GM10266 (cell line): ENCODE results near the gene ISG20.

Experiments used
- DNase-seq: peaks from one replicate; pipeline ENCODE4 v3.0.0; 2012; ENCODE audit errors: extremely low spot score
- TF ChIP-seq, protein P1 (sequence below): IDR thresholded peaks from 2 replicates; pipeline ENCODE4 v1.5.1; 2012; ENCODE audit warnings: mild to moderate bottlenecking, low read depth; ENCODE audit not compliant: control insufficient read depth, insufficient read depth; ENCODE audit errors: missing control alignments

The ISG20 gene

DNA sequence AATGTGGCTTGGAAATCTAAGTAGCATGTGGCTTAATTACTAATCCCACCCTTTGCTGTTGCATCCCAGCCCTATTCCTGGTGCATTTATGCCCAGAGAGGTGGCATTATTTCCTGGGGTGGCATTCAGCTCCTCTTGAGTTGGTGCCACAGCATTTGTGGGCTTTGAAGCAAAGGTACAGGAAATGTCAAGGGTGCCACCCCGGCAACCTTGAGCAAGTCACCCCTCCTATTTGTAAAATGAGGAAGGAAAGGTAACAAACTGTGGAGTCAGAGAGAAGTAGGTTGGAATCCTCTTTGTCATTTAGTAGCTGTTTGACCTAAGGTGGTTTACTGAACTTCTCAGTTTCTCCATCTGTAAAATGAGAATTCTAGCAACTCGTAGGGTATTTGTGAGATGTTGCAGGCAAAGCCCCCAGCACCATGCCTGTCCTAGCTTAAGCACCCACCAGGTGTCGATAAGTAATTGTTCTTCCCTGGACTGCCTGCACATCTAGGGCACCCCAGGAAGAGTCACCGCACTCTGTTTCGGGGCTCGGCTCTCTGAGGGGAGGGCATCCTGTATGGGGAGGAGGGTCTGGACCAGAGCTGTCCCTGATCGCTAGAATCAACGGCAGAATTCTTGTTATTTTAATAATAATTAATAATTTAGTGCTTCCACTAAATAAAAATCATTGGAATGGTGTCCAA, 17.1 kb downstream of the ISG20 start:
- no peak for DNase-seq
- TF ChIP-seq, protein P1, sequence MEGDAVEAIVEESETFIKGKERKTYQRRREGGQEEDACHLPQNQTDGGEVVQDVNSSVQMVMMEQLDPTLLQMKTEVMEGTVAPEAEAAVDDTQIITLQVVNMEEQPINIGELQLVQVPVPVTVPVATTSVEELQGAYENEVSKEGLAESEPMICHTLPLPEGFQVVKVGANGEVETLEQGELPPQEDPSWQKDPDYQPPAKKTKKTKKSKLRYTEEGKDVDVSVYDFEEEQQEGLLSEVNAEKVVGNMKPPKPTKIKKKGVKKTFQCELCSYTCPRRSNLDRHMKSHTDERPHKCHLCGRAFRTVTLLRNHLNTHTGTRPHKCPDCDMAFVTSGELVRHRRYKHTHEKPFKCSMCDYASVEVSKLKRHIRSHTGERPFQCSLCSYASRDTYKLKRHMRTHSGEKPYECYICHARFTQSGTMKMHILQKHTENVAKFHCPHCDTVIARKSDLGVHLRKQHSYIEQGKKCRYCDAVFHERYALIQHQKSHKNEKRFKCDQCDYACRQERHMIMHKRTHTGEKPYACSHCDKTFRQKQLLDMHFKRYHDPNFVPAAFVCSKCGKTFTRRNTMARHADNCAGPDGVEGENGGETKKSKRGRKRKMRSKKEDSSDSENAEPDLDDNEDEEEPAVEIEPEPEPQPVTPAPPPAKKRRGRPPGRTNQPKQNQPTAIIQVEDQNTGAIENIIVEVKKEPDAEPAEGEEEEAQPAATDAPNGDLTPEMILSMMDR = no peak

DNA sequence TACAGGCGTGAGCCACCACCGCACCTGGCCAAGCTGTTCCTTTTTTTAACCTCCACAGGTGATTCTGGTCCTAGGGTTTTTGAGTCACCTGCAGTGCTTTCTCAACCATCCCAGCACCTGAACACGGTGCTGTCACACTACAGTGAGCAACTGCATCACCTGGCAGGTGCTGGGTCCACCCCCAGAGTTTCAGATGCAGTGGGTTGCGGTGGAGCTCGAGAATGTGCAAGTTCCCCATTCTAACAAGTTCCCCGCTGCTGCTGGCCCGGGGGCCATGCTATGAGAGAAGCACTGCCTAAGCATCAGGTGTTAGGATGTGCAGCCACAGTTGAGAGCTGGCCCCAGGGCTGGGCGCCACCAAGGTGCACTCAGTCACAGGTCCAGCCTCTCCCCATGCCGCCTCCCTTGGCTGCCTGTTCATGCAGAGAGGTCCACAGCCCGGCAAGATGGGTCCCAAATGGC, 18.0 kb downstream of the ISG20 start:
- DNase-seq = peak; percentile 70
- TF ChIP-seq, protein P1 = no peak

DNA sequence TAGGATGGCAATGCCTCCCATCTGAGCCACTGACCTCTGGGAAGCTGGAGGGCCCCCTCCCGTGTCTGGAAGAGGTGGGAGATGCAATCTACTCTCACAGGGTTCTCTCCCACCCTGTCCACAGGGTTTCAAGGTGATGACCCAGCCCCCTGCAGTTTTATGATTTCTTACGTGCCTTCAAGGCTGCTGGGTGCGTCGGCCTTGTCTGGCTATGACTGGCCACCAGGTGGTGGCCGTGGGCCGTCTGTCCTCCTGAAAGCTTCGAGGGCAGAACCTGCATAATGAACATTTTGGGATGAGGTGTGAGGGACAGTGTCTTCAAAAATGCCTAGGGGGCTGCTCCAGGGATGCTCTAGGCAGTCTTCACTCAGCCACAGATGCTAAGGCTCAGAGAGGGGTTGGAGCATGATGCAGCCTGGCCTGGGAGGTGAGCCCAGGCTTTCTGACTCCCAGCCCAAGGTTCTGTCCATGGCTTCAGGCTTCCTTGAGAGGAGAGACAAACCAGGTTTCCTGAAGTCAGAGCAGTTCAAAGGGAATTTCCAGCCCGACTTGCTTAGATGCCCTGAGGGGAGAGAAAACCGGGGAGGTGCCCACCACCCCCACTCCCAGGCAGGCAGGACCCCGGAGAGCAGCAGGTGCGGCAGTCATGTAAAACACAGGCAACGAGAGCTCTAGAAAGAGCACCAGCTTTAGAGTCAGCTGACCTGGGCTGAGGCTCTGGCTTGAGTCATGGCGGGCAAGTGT, 18.7 kb downstream of the ISG20 start:
- TF ChIP-seq, protein P1 = peak; percentile 70
- DNase-seq = peak; percentile 53

DNA sequence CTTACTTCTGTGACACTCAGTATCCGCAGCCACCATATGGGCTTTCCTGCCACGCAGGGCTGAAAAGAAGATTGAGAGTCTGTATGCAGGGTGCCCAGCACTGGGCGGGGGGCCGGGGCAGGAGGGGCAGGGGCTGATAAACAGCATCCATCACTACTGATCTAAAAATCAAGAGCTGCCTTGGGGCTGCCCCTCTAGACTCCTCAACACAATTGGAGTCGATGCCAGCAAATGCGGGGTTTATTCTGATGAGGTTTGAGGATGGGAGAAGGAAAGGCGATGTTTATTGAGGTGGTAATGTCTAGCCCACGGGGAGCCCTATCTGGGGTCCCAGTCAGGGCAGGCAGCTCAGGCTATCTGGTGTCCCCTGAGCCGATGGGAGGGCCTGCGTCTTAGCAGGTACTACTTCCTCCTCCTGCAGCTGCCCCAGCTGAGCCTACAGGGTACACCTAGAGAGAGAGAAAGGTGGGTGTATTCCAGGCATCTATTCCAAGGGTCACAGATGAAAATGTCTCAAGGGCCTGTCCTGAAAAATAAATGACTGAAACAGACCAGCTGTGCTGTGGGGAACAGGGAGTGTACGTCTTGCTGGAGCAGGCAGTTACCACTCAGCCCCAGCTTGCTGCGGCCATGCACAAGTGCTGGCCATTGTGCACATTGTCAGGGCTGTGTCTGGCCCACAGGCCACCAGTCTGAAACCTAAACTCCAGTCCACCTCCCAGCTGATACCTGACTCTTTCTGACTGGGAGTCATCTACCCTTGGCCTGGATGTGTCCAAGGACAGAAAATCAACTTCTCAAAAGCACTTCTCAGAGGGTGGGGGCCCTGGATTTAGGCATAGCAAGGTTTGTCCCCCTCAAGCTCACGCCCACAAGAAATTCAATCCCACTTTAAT, 19.5 kb downstream of the ISG20 start:
- DNase-seq = no peak

DNA sequence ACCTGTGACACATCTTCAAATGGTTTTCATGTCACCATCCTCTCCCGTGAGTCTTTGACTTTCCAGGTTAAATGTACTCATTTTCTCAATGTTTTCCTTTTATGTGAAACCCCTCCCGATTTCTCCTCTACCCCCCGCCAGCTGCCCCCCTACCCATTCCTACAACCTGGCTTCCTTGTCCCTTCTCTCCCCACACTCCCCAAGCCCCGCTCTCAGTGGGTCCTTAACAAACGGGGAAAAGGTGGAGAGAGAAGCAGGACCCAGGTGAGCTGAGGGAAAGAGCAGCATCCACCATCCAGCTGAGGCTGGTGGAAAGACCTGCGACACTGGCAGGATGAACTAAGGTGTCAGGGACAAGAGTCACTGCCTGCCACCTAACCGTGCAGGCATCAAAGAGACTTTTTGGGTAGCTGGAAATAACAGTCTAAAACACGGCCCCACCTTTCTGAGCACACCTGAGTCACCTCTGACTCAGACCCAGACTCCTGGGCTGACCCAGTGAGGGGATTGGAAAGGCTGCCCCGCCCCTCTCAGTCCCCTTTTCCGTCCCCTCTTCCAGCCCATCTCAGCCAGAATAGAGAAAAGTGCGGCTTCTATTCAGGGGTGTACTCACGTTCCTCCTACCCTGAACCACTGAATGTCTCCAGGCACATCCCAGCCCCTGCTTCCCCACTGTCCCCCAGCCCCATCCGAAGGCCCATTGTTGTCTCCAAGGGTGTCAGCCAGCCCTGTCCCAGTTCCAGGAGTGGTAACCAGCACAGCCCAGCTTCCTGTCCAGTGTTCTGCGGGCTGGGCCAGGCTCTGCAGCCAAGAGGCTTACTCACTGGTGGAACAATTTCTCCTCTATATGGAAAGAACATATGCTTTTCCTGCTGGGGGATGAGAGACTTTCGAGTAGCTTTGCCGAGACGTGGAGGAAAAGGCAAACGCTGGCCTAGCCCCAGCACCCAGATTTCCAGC, 20.4 kb downstream of the ISG20 start:
- TF ChIP-seq, protein P1 = no peak
- DNase-seq = no peak

More for the DNA sequence above, 19.5 kb downstream of the ISG20 start:
- TF ChIP-seq, protein P1 = no peak

DNA sequence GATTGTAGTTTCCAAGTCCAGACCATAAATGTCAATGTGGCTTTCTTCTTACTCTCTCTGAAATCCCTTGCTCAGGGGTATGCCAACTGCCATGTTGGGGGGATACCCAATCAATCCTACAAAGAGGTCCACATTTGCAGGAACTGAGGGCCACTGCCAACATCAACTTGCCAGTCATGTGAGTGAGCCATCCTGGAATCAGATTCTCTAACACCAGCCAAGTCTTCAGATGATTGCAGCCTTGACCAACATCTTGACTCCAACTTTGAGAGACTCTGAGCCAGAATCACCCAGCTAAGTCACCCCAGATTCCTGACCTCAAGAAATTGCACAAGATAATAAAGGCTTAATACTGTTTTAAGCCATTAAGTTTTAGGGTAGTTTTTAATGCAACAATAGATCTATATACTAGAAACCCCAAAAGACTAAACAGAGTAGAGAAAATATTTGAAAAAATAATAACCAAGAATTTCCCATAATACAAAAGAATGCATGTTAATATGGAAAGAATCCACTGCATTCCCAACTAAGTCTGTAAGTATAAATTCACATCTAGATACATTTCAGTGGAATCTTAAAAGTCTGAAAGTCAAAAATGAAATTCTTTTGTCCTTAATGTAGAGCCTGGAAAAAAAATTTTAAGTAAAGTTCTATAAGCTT, 22.4 kb downstream of the ISG20 start:
- no peak for DNase-seq

More for the DNA sequence above, 22.4 kb downstream of the ISG20 start:
- TF ChIP-seq, protein P1 = no peak
